GM21381 (cell line): ENCODE data around the gene WDR86.

ENCODE experiments used
- ATAC-seq: cut with Tn5 transposase; IDR thresholded peaks from one replicate; pipeline ENCODE4 v1.9.1; 2021; ENCODE audit warnings: mild to moderate bottlenecking, moderate library complexity; ENCODE audit not compliant: unreplicated experiment

Gene WDR86

DNA sequence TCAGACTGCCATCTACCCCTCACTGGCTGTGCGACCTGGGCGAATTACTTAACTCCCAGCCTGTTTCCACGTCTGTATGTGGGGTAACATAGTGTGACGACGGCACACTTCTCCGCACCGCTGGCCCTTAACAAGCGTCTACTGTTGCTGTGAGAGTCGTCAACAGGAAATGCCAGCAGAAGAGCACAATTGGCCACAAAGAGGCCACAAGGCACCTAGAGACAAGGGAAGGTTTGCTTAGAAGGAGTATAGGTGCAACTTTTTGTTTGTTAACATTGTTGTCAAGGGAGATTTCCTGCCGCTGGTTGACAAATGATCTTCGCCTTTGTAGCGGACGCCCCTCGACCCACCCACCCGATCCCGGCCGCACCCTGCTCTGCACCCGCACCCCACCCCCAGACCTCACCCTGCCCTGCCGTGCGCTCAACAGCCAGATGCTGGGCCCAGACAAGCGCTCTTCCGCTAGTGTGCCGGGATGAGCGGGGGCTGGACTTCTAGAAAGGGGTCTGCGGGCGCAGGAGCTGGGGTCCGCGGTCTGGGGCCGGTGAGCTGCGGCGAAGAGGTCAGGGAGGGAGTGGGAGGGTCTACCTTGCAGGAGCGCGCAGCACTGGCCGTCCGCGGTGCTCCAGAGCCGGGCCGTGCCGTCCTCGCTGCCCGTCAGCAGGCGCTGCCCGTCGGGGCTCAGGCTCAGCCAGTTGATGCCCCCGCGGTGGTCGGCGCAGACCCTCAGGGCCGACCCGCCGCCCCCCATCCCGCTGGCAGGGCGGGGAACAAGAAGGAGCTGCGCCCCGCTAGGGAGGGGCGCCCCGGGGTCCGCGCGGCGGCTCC lies 785 bp downstream of the WDR86 start:
- no peak for ATAC-seq

DNA sequence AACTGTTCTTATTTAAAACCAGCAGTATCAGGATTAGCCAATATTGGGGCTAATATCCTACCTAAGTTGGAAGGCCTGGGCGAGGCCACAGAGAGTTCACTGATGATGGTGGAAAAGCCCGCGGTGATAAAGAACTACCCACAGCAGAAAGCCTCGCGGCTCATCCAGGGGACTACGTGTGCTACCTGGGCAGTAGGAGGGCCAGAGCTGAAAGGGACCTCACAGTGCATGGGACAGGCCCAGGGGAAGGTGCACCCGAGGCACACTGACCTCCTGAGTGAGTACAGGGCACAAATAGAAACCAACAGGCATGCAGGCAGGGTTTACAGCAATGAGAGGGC lies 1.4 kb downstream of the WDR86 start:
- no peak for ATAC-seq

DNA sequence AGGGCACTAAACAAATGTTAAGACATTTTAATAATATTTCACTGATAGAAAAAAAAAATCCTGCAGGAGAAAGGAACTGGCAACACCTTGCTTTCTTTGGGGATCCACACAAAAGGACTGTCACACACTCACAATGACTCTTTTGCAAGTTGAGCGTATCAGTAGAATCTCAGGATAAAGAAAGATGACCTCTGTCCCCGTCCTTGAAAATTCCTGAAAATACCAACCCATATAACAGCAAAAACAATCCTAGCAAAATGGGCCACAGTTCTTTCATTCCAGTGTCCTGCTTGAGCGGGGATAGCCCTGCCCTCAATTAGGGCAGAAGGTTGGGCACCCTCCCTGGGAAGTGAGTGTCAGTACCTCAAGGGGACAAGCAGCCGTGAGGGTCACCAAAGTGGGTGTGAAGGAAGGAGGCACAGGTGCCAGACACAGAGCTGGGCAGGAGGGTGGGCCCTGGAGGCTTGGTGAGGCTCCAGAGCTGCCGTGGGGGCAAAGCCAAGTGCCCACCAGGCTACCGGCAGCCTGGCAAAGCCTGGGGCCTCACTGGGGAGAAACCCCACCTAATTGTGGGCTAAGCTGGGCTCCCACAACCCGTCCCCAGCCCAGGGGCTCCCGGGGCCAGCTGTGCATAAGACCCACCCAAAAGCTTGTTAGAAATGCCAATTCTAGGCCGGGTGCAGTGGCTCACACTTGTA lies 2.8 kb downstream of the WDR86 start:
- ATAC-seq, result no peak

DNA sequence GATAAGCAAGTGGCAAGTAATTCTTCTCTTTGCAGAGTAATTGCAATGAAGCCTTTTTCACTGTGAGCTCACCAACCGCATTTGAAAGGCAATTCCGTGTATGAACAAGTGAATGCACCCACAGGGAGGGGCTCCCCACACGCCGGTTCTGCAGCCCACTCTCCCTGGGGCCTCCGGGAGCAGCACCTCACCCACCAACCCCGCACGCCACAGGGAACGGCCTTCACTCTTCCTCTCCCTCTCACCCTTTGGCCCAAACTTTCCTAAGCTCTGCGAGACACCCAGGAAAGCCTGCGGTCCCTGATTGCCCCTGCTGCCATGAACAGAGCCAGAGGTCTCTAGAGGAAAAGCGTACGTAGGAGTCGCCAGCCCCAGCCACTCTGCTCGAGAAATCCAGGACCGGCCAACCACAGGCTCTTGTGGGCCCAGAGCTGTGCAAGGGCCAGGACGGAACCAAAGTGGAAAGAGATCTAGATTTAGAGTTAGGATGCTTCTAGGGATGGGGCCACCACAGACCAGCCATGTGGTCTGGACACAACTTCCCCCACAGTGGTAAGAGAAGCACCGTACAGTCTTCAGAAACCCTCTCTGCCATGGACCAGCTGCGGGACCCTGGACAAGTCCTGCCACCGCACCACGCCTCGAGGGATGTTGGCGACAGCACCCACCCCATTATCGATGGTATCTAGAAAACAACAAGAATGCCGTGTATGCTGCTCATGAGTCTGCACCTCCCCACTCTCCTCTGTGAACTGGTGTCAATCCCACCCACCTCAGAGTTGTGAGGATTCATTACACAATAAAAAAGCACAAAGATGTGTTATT lies 3.6 kb downstream of the WDR86 start:
- ATAC-seq, result no peak

DNA sequence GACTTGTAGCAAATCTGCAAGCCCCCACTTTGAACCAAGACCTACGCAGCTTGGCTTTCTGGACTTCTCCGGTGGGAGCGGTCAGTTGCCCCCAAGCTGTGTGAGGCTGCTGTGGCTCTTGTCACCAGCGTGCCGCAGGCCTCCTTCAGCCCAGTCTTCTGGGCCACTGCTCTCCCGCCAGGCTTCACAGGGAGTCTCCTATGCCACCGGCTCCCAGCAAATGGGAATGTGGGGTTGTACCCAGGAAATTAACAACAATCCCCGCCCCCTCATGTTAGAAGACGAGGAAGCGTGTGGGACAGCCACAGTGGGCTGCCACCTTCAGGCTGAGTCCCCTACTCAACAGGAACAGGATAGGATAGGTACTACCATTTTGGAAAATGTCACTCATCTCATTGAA lies 4.2 kb downstream of the WDR86 start:
- no peak for ATAC-seq

DNA sequence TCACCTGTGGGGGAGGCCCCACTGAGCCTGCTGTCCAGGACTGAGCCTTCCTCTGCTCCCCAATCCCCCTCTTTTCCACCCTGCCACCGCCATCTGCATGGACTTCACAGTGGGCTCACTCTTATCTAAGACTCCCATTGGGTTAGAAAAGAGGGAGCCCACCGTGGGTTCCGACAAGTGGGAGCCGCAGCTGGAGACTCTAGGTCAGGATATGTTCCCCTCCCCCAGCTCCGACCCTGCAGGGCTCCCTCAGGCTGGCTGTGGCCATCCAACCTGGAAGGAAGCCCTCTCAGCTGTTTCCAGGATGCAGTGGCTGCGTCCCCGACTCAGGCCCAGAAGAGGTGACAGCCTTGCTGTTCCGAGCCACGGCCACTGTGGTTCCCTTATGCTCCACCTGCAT lies 4.8 kb downstream of the WDR86 start:
- no peak for ATAC-seq

DNA sequence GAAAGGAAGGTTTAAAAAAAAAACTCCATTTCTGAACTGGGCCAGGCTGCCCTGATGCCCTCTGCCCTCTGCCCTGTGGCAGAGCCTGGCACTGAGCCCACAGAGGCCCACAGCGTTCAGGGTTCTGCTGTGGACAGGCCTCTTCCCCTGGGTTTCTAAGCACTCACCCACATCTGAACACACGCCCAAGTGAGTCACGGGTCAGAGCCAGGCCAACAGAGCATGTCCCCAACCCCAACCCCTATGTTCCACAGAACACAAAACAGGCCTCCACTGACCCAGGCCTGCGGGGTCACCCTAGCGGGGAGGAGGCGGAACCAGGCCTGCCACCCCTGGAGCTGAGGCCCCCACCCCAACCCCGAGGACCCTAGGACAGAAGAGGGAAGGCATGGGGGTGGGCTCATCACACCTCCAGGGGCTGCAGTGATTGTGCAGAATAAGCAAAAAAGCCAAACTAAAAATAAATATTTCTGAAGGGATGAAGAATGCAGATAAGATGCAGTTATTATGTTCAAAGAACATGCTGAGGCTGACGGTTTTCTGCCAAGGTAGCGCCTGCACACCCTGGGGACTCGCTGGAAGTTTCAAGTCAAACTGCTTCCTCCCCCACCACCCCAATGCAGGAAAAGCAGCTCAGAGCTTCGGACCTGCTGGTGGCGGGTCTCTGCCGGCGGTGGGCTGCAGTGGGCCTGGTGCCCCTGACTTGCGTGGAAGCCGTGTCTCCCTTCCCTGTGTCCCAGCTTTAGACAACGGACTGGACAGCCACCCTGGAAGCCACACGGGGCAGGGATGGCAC lies 5.4 kb downstream of the WDR86 start:
- no peak for ATAC-seq

DNA sequence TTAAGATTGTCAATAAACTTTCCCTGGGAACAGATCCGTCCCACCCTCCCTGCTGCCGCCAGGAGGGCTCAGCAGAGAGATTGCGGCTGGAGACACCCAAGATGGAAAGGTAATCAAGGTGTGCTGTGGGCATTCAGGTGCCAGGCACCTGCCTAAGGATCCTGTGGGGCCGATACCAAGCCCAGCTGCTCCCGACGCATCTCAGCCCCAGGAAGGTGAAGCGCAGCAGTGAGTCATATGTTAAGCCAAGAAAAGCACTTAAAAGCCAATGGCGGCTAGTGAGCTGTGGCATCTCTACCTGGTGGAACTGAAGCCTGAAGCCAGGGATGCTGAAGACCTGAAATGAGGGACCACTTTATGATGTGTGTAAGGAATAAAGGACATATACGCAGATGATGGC lies 6.1 kb downstream of the WDR86 start:
- no peak for ATAC-seq

DNA sequence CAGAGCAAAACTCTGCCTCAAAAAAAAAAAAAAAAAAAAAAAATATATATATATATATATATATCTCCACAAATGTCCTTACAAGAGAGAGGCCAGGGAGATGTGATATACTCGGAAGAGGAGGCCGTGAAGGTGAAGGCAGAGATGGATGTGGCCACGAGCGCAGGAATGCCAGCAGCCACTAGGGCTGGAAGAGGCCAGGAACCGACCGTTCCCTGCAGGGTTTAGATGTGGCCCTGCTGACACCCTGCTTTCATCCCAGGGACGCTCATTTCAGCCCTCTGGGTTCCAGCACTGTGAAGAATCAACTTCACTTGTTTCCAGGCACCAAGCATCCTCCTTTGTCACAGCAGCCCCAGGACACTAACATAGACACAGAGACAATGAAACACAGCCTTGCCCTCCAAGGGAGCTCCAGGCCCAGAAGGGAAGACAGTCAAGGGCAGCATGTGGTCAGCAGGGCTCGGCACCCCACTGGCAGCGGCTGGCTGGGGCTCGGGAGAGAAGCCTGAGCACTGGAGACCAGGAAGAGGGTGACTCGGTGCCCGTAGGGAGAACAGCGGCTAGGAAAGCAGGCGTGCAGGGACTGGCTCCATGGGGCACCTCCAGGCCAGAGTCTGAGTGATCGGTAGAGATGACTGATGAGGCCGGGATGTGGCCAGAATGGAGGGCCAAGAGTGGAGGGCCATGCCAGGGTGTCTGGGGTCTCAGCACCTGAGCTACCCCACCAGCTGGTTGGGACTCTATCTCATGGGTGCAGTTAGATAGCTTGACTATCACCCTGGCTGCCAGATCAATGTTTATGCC lies 7.6 kb downstream of the WDR86 start:
- no peak for ATAC-seq

DNA sequence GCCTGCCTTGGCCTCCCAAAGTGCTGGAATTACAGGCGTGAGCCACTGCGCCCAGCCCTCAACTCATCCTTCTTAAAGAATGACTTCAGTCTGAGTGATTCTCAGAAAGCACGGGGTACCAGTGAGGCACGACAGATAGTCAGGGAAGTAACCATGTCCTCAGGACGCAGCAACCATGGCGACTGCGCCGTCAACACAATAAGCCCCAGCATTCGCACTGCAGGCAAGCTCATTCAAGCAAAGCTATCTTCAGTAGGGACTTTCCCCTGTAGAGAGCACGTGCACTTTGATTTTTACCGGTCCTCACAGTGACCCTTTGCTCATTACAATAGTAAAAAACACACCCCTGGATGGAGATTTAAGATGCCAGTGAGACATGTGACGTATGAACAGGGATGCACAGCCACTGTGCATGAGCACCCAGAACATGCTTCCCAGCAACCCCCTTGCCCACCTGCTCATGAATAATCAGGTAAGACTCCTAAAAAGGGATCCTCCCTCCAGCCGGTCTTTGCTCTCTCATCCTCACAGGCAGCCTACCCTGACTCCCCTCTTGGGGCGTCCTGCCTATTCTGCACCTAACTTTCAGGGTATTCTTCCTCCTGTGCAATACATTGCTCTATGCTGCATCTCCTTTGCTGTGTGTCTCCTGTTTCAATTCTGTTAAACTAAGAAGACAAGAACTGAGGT lies 9.1 kb downstream of the WDR86 start:
- peak; percentile 66 for ATAC-seq

DNA sequence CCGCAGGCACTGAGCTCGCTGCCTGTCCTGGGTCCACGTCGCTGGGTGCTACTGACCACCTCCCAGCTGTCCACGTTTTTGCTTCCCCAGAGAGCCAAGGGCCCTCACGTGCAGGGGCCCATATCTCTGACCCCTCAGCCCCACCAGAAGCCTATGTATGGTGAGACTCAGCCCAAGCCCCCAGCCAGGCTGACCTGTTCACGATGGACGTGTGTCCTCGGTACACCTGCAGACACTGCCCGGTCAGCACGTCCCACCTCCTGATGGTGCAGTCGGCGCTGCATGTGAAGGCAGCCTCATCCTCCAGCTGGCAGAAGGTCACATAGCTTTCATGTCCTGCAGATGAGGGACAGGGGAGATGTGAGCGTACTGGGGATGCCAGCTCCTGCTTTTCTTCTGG lies 9.9 kb downstream of the WDR86 start:
- no peak for ATAC-seq

DNA sequence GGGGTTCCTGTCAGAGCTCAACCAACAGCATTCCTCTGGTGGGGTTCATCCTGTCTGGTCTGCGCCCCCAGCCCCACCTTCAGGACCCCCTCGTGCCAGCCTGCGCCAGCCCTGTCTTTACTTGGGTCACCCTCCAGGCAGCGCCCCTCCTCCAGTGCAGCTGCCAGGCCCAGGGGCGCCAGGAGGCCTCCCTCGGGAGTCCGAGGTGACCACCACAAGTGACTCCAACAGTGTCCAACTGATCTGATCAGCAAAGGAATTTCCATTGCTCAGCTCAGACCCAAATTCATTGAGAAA lies 10.6 kb downstream of the WDR86 start:
- ATAC-seq, result no peak

DNA sequence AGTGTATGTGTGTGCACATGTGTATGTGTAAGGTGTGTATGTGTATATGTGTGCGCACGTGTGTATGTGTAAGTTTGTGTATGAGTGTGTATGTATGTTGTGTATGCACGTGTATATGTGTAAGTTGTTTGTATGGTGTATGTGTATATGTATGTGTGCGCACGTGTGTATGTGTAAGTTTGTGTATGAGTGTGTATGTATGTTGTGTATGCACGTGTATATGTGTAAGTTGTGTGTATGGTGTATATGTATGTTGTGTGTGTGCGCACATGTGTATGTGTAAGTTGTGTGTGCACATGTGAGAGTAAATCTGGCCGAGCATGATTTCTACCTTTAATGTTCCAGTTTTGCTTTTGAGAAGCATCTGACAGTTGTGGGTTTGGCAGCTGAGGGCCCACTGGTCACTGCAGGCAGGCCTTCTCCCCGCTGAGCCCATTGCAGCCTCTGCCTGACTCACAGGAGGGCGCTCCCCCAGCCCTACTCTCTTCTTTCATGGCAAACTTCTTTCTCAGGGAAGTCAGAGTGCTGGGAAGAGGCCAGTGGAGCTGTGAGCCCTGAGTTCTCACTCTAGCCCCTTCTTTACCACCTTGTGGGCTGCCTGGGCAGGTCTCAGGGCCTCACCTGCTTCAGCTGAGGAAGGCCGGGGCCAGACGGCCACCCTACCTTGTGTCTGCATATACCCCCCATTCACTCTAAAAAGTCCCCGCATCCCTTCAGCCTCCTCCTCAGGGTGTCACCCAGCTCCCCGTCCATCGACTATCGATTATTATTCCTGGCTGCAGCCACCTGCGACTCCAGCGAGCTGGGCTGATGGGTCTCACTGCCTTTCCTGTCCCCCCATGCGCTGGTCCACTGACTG lies 11.2 kb downstream of the WDR86 start:
- ATAC-seq, result no peak

DNA sequence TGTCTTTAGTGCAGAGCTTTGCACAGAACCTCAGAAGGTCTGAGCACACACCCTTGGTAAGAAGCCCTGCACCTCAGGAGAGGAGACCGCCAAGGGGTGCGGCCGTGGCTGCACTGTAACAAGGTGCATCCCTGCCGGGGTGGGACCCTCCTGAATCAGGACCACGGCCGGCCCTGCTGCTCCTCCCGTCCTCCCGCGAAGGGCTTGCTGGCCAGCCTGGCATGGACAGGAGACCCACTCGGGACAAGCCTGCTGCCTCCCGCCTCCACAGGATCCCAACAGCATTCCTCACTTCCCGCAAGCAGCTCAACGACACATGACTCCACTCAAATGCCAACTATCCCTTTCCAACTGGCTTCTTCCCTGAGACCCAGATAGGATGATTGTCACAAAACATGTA lies 12.8 kb downstream of the WDR86 start:
- ATAC-seq, result no peak

DNA sequence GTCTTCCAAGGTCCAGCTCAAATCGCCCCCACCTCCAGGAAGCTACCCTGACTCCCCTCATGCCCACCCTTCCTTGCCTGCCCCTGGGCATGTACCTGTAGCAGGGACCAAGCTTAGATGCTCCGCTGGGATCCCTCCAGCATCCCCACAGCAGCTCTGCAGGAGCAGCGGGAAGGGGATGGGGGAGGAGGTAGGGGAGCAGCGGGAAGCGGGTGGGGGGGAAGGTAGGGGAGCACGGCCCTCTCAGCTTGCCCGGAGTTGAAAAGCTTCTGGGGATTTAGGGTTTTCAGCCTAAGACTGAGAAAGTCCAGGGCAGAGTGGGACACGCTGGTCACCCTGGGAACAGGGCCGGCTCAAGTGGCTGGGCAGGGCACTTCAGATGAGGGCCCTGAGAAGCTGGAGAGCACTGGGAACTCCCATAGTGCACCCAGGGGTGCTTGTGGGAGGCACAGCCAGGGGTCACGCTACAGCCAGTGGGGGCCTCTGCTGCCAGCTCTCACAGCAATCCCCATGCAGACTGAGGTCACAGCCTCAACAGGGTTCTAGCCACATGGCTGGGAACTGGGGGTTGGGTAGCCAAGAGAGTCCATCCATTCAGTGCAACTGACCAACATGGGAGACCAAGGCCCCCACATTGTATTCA lies 13.4 kb downstream of the WDR86 start:
- no peak for ATAC-seq

DNA sequence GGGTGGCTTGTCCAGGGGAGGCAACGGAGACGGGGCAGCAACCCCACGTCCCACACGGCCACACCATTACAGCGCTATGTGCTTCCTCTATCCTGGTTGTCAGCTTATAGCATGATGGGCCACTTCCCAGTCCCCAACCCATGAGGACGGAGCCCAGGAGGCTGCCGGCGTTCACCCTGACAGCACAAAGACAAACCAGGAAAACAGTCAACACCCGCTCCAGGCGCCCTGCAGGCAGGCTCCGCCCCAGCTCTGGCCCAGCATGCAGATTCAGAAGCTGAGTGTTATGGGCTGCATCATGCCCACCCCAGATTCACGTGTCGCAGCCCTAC lies 14.8 kb downstream of the WDR86 start:
- no peak for ATAC-seq

DNA sequence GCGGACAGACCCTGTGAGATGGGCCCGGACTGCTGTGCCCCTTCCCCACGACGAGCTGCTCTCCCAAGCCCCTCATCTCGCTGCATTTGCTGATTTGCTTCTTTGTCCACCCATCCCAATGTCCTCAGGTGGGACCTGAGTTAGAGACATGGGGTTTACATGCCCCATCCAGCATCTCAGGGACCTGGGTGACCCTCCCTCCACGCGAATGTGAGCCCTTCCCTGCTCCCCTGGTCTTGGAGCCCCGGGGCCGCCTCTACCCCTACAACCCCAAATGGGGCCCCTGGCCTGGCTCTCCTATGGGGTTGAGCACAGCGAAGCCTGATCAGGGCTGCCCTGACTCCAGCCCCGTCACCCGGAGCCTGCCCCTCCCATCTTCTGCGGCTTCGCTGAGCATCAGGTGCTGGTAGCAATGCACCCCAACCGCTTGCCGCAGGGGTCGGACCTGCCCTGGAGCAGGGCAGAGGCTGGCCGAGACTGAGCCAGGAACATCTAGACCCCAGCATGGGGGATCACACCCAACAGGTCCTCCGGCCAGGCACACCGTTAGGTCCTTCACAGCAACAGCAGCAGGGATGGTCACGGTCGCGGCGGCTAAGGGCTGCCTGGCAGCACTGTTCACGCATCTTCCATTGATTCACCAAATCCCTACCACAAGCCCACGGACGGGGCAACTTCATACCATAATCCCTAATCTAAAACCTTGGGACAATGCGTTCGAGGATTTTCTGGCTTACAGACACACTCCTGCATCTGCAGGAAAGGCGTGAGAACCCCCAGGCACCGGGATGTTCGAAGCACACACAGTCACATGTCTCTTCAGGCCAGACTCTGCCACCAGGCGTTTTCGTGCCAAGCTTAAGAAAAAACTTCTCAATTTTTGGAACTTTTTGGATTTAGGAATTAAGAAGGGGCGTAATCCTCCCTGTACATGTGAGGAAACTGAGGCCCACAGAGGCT lies 15.5 kb downstream of the WDR86 start:
- ATAC-seq, result no peak
